ENCODE measurements around the gene NPTX1. TPM values are rescaled to one million over a fixed set of nuclear protein-coding genes. Genes with fewer than 3 reads are reported as not detected.
"Not testable (repeated sequence)": the region's sequence is repeated elsewhere in the genome, so short reads cannot be mapped to it uniquely, and the experiment has no call there.

NPTX1 gene
- total RNA-seq, 1 donor from 2014 or later = 1.9 TPM

- no peaks in the 10 kb centered on the region for H3K36me3 Mint-ChIP-seq (ENCODE audit: low read depth)
- H3K27me3 Mint-ChIP-seq (ENCODE audit: low read depth) = peaks cover 29% of the 10 kb centered on the region
- H3K4me3 Mint-ChIP-seq = no peak overlapping the region
- H3K27ac Mint-ChIP-seq (ENCODE audit: unreplicated experiment) = no peak overlapping the region
- H3K4me1 Mint-ChIP-seq = no peaks in the 10 kb centered on the region
- no peak for DNase-seq (ENCODE audit: low read depth, low spot score)
- H3K9me3 Mint-ChIP-seq = no peaks in the 10 kb centered on the region
- no peak for TF ChIP-seq CTCF (conservative IDR thresholded peaks at IDR 0.05)
Measured at GRCh38 chr17:80509311-80509710, 32.9 kb upstream of the NPTX1 start.

- Mint-ChIP-seq H3K4me3 (no peak overlapping the region), H3K9me3 (no peaks in the 10 kb centered on the region), H3K27me3 (ENCODE audit: low read depth) (peaks cover 33% of the 10 kb centered on the region), H3K27ac (ENCODE audit: unreplicated experiment) (no peak overlapping the region), H3K36me3 (ENCODE audit: low read depth) (no peaks in the 10 kb centered on the region), H3K4me1 (no peaks in the 10 kb centered on the region)
- no peak for DNase-seq (ENCODE audit: low read depth, low spot score)
- no peak for TF ChIP-seq CTCF (conservative IDR thresholded peaks at IDR 0.05)
Measured at GRCh38 chr17:80507965-80508364, 31.6 kb upstream of the NPTX1 start.

- peaks cover 37% of the 10 kb centered on the region for H3K27me3 Mint-ChIP-seq (ENCODE audit: low read depth)
- not testable (repeated sequence) for H3K9me3 Mint-ChIP-seq, H3K4me3 Mint-ChIP-seq
Measured at GRCh38 chr17:80507177-80507576, 30.8 kb upstream of the NPTX1 start.

GRCh38 chr17:80504686-80505413 is 28.4 kb upstream of the NPTX1 start:
- no peak for DNase-seq (ENCODE audit: low read depth, low spot score)
- Mint-ChIP-seq H3K4me1 (no peaks in the 10 kb centered on the region), H3K9me3 (no peaks in the 10 kb centered on the region), H3K36me3 (ENCODE audit: low read depth) (no peaks in the 10 kb centered on the region), H3K27me3 (ENCODE audit: low read depth) (peaks cover 45% of the 10 kb centered on the region), H3K4me3 (no peak overlapping the region), H3K27ac (ENCODE audit: unreplicated experiment) (no peak overlapping the region)
- TF ChIP-seq CTCF (conservative IDR thresholded peaks at IDR 0.05) = no peak

More at GRCh38 chr17:80507177-80507576, 30.8 kb upstream of the NPTX1 start:
- not testable (repeated sequence) for H3K36me3 Mint-ChIP-seq (ENCODE audit: low read depth); DNase-seq (ENCODE audit: low read depth, low spot score); H3K27ac Mint-ChIP-seq (ENCODE audit: unreplicated experiment); H3K4me1 Mint-ChIP-seq

- Mint-ChIP-seq H3K27me3 (ENCODE audit: low read depth) (peaks cover 49% of the 10 kb centered on the region), H3K4me3 (no peak overlapping the region), H3K4me1 (no peaks in the 10 kb centered on the region), H3K27ac (ENCODE audit: unreplicated experiment) (no peak overlapping the region), H3K36me3 (ENCODE audit: low read depth) (no peaks in the 10 kb centered on the region), H3K9me3 (no peaks in the 10 kb centered on the region)
- DNase-seq (ENCODE audit: low read depth, low spot score) = no peak
- no peak for TF ChIP-seq CTCF (conservative IDR thresholded peaks at IDR 0.05)
Measured at GRCh38 chr17:80503921-80504320, 27.5 kb upstream of the NPTX1 start.

- Mint-ChIP-seq H3K27ac (ENCODE audit: unreplicated experiment) (no peak overlapping the region), H3K4me3 (no peak overlapping the region), H3K9me3 (no peaks in the 10 kb centered on the region), H3K27me3 (ENCODE audit: low read depth) (peaks cover 46% of the 10 kb centered on the region), H3K36me3 (ENCODE audit: low read depth) (no peaks in the 10 kb centered on the region), H3K4me1 (peaks cover under 1% of the 10 kb centered on the region)
- no peak for TF ChIP-seq CTCF (conservative IDR thresholded peaks at IDR 0.05)
- no peak for DNase-seq (ENCODE audit: low read depth, low spot score)
Measured at GRCh38 chr17:80503031-80503430, 26.6 kb upstream of the NPTX1 start.
